H9 (cell line): ENCODE results near the gene PSAPL1. TPM values are rescaled to one million over a fixed set of nuclear protein-coding genes. Genes with fewer than 3 reads are reported as not detected.

Source experiments
- DNase-seq: peaks from one replicate; pipeline ENCODE4 v3.0.0-alpha.2; 2017
- H2AFZ ChIP-seq: one replicate; pipeline ENCODE4 v1.6.1; 2013; ENCODE audit warnings: mild to moderate bottlenecking, low read length, control low read depth, moderate library complexity
- H2AK5ac ChIP-seq: 2 replicates; pipeline ENCODE4 v1.6.1; 2013; ENCODE audit warnings: low read length, control low read depth, mixed read lengths; ENCODE audit not compliant: insufficient read length
- H2BK120ac ChIP-seq: one replicate; pipeline ENCODE4 v1.6.1; 2013; ENCODE audit warnings: low read depth, mild to moderate bottlenecking, low read length, control low read depth, inconsistent platforms; ENCODE audit not compliant: poor library complexity, severe bottlenecking
- H2BK12ac ChIP-seq: 2 replicates; pipeline ENCODE4 v1.6.1; 2013; ENCODE audit warnings: low read length, control low read depth, mixed read lengths, low read depth; ENCODE audit not compliant: insufficient read length
- H2BK15ac ChIP-seq: 2 replicates; pipeline ENCODE4 v1.6.1; 2013; ENCODE audit warnings: low read depth, low read length, control low read depth
- H2BK20ac ChIP-seq: one replicate; pipeline ENCODE4 v1.6.1; 2013; ENCODE audit warnings: low read depth, mild to moderate bottlenecking, low read length, control low read depth, inconsistent platforms; ENCODE audit not compliant: poor library complexity, severe bottlenecking
- H2BK5ac ChIP-seq: 2 replicates; pipeline ENCODE4 v1.6.1; 2013; ENCODE audit warnings: low read length, control low read depth, mixed read lengths; ENCODE audit not compliant: insufficient read length
- H3K14ac ChIP-seq: 2 replicates; pipeline ENCODE4 v1.6.1; 2013; ENCODE audit warnings: low read length, control low read depth; ENCODE audit not compliant: insufficient read depth
- H3K18ac ChIP-seq: 2 replicates; pipeline ENCODE4 v1.6.1; 2013; ENCODE audit warnings: low read depth, mild to moderate bottlenecking, mixed read lengths, low read length, control low read depth; ENCODE audit not compliant: insufficient read length
- H3K23ac ChIP-seq: 2 replicates; pipeline ENCODE4 v1.6.1; 2013; ENCODE audit warnings: low read length, control low read depth, mixed read lengths, low read depth; ENCODE audit not compliant: insufficient read length
- H3K23me2 ChIP-seq: 2 replicates; pipeline ENCODE4 v1.6.1; 2013; ENCODE audit warnings: low read depth, mild to moderate bottlenecking, mixed read lengths, low read length, control low read depth; ENCODE audit not compliant: insufficient read length, poor library complexity, severe bottlenecking
- H3K27ac ChIP-seq: 2 replicates; pipeline ENCODE4 v1.5.1; 2013; ENCODE audit warnings: low read length, control low read depth, mixed read lengths, low read depth; ENCODE audit not compliant: insufficient read length
- H3K27me3 ChIP-seq: 2 replicates; pipeline ENCODE4 v1.6.1; 2013; ENCODE audit warnings: low read length, control low read depth, inconsistent platforms; ENCODE audit not compliant: insufficient read depth
- H3K4ac ChIP-seq: 2 replicates; pipeline ENCODE4 v1.6.1; 2013; ENCODE audit warnings: low read depth, mild to moderate bottlenecking, control low read depth, inconsistent platforms, low read length, moderate library complexity
- H3K4me1 ChIP-seq: 2 replicates; pipeline ENCODE4 v1.6.1; 2013; ENCODE audit warnings: low read length, control low read depth, inconsistent platforms; ENCODE audit not compliant: insufficient read depth
- H3K4me2 ChIP-seq: 2 replicates; pipeline ENCODE4 v1.6.1; 2013; ENCODE audit warnings: low read length, control low read depth, mixed read lengths; ENCODE audit not compliant: insufficient read length, insufficient read depth
- H3K56ac ChIP-seq: 2 replicates; pipeline ENCODE4 v1.6.1; 2013; ENCODE audit warnings: low read depth, mild to moderate bottlenecking, mixed read lengths, low read length, control low read depth; ENCODE audit not compliant: insufficient read length
- H3K79me1 ChIP-seq: 2 replicates; pipeline ENCODE4 v1.6.1; 2013; ENCODE audit warnings: low read depth, mild to moderate bottlenecking, moderate library complexity, low read length, control low read depth, inconsistent platforms; ENCODE audit not compliant: insufficient read depth, poor library complexity, severe bottlenecking
- H3K79me2 ChIP-seq: 2 replicates; pipeline ENCODE4 v1.6.1; 2013; ENCODE audit warnings: low read length, control low read depth, inconsistent platforms; ENCODE audit not compliant: insufficient read depth
- H3K9ac ChIP-seq: 2 replicates; pipeline ENCODE4 v1.6.1; 2013; ENCODE audit warnings: low read length, control low read depth, mixed read lengths; ENCODE audit not compliant: insufficient read length; ENCODE audit errors: extremely low read depth
- H3K9me3 ChIP-seq: one replicate; pipeline ENCODE4 v1.6.1; 2013; ENCODE audit warnings: low read depth, low read length, inconsistent platforms; ENCODE audit not compliant: control insufficient read depth
- H3T11ph ChIP-seq: one replicate; pipeline ENCODE4 v1.6.1; 2013; ENCODE audit warnings: mild to moderate bottlenecking, low read length, control low read depth, inconsistent platforms
- H4K20me1 ChIP-seq: one replicate; pipeline ENCODE4 v1.6.1; 2013; ENCODE audit not compliant: control insufficient read depth, insufficient read length, insufficient read depth
- H4K5ac ChIP-seq: 2 replicates; pipeline ENCODE4 v1.6.1; 2013; ENCODE audit warnings: low read depth, mild to moderate bottlenecking, mixed read lengths, low read length, control low read depth; ENCODE audit not compliant: insufficient read length
- H4K8ac ChIP-seq: replicated peaks from 2 replicates; pipeline ENCODE4 v1.6.1; 2013; ENCODE audit warnings: low read length, control low read depth, mixed read lengths, low read depth; ENCODE audit not compliant: insufficient read length
- H4K91ac ChIP-seq: 2 replicates; pipeline ENCODE4 v1.6.1; 2013; ENCODE audit warnings: low read depth, mild to moderate bottlenecking, moderate library complexity, mixed read lengths, low read length, control low read depth; ENCODE audit not compliant: insufficient read length
- H3K27ac Mint-ChIP-seq, 3 experiments: 2 replicates in 2 of 3; 3 replicates in 1 of 3; pipeline ENCODE4 v1.8.0; 2020 to 2021; ENCODE audit warnings: mixed read lengths in 3 of 3, mild to moderate bottlenecking in 1 of 3, moderate library complexity in 1 of 3
- H3K27me3 Mint-ChIP-seq: 2 replicates; pipeline ENCODE4 v1.8.0; 2021; ENCODE audit warnings: low read depth, mild to moderate bottlenecking, moderate library complexity, mixed read lengths
- H3K36me3 Mint-ChIP-seq, 3 experiments: 2 replicates in 2 of 3; 3 replicates in 1 of 3; pipeline ENCODE4 v1.8.0; 2020 to 2021; ENCODE audit warnings: low read depth in 3 of 3, mixed read lengths in 3 of 3; ENCODE audit not compliant: insufficient read depth in 1 of 3
- H3K4me1 Mint-ChIP-seq, 2 experiments: 2 replicates each; pipeline ENCODE4 v1.8.0; 2020; ENCODE audit warnings: mixed read lengths in 2 of 2
- H3K4me3 Mint-ChIP-seq, 2 experiments: 2 replicates in 1 of 2; 3 replicates in 1 of 2; pipeline ENCODE4 v1.8.0; 2020 to 2021; ENCODE audit warnings: mild to moderate bottlenecking in 2 of 2, mixed read lengths in 2 of 2, moderate library complexity in 1 of 2
- H3K9me3 Mint-ChIP-seq, 2 experiments: 2 replicates in 1 of 2; 3 replicates in 1 of 2; pipeline ENCODE4 v1.8.0; 2020; ENCODE audit warnings: mild to moderate bottlenecking in 2 of 2, mixed read lengths in 2 of 2, moderate library complexity in 1 of 2
- CTCF ChIP-seq: fragments of 200-600 bp; sonication (generic); conservative IDR thresholded peaks from 3 replicates; pipeline ENCODE4 v1.8.0; 2021; ENCODE audit warnings: antibody characterized with exemption, mild to moderate bottlenecking
- WGBS: extraction: QIAGEN DNeasy Blood & Tissue Kit; methylation state at CpG from one replicate; pipeline ENCODE4 v1.1.7; 2013; ENCODE audit warnings: missing lambda C conversion rate, low lambda C conversion rate, mixed read lengths; ENCODE audit not compliant: insufficient read length; ENCODE audit errors: extremely low coverage; 5-methylcytosine and 5-hydroxymethylcytosine counted together
- total RNA-seq: library from RNA; stranded (reverse); gene quantifications from 2 replicates; pipeline ENCODE4 v1.2.1, GENCODE V29; 2021

PSAPL1 gene
- total RNA-seq, 1 experiment from 2014 or later = 0.04 TPM

- no peak for DNase-seq
- Histone ChIP-seq H3T11ph (no peak overlapping the region), H3K4me2 (no peak overlapping the region), H4K5ac (no peak overlapping the region), H3K9ac (no peak overlapping the region), H3K79me1 (no peaks in the 10 kb centered on the region), H3K4me1 (no peaks in the 10 kb centered on the region; the same call in 1 of the 2 replicates), H3K27me3 (no peaks in the 10 kb centered on the region), H2BK120ac (no peak overlapping the region), H3K79me2 (no peaks in the 10 kb centered on the region), H2AFZ (no peak overlapping the region), H3K23ac (no peak overlapping the region), H4K8ac (no peak overlapping the region), H4K91ac (no peak overlapping the region), H2AK5ac (no peak overlapping the region), H3K4ac (no peak overlapping the region), H3K23me2 (no peaks in the 10 kb centered on the region), H3K27ac (no peak overlapping the region), H2BK12ac (no peak overlapping the region), H4K20me1 (no peaks in the 10 kb centered on the region), H3K9me3 (no peaks in the 10 kb centered on the region), H3K56ac (no peak overlapping the region), H2BK5ac (no peak overlapping the region), H2BK15ac (no peak overlapping the region), H2BK20ac (no peak overlapping the region), H3K14ac (no peak overlapping the region), H3K18ac (no peak overlapping the region)
- no CpG with 5 or more reads among the region's 13 CpGs for WGBS
- Mint-ChIP-seq H3K4me1 (peaks cover 36 to 47% of the 10 kb centered on the region in 2 experiments), H3K27me3 (peaks cover 14% of the 10 kb centered on the region), H3K4me3 (no peak overlapping the region), H3K27ac (peak overlapping the region in 1 of 3 experiments; percentile 90; a peak in 1 of 7 replicates), H3K36me3 (no peaks in the 10 kb centered on the region), H3K9me3 (no peaks in the 10 kb centered on the region; a peak in 1 of 5 replicates)
- TF ChIP-seq CTCF = no peak
Observed at GRCh38 chr4:7427831-7428260, 6.9 kb downstream of the PSAPL1 start.
